Purkinje cell (primary cell): ENCODE results near the gene SLC4A1AP. TPM values are rescaled to one million over a fixed set of nuclear protein-coding genes. Genes with fewer than 3 reads are reported as not detected.

Experiments
- polyA plus RNA-seq: library from polyadenylated mRNA; unstranded; fragments of >200 nt; fragmentation: Nextera tagmentation; gene quantifications from 2 replicates; pipeline ENCODE4 v1.2.1, GENCODE V29; 2014

SLC4A1AP gene
- 41.2 and 47.0 TPM in 2 replicates for polyA plus RNA-seq

GRCh38 chr2:27663285-27664153, at the start of gene SLC4A1AP, which contains the start of gene SUPT7L:
Gene SLC4A1AP, plus strand, starts transcription at chr2:27663889. Its CDS starts 26 bp downstream, at chr2:27663915.
Gene SUPT7L, minus strand, starts transcription at chr2:27663614. Its CDS starts 1,422 bp downstream, at chr2:27662192.

GRCh38 chr2:27628767-27629709, 34.7 kb upstream of the SLC4A1AP start, which contains the start of the genes CCDC121 and GPN1:
Gene CCDC121, minus strand, starts transcription at chr2:27629012. Its CDS starts 1,213 bp downstream, at chr2:27627799.
Gene GPN1, plus strand, starts transcription at chr2:27629050. Its CDS starts 9 bp downstream, at chr2:27629059.

Other genes starting within 250 kb of the SLC4A1AP start
- gene NRBP1, start 235.3 kb upstream of the SLC4A1AP start, polyA plus RNA-seq, result 22.5 and 31.9 TPM in 2 replicates
- gene KRTCAP3, start 221.5 kb upstream of the SLC4A1AP start, polyA plus RNA-seq, result 2.8 and 12.7 TPM in 2 replicates
- gene IFT172, start 174.1 kb upstream of the SLC4A1AP start, polyA plus RNA-seq, result 22.7 and 29.2 TPM in 2 replicates
- gene FNDC4, start 168.7 kb upstream of the SLC4A1AP start, polyA plus RNA-seq, result 4.4 and 5.1 TPM in 2 replicates
- gene GCKR, start 167.1 kb upstream of the SLC4A1AP start, polyA plus RNA-seq, result not detected in 2 replicates
- 17.0 and 18.0 TPM in 2 replicates for gene ZNF512, start 80.8 kb upstream of the SLC4A1AP start, polyA plus RNA-seq
- gene CCDC121, start 34.9 kb upstream of the SLC4A1AP start, polyA plus RNA-seq, result 2.7 and 3.4 TPM in 2 replicates
- gene GPN1, start 34.8 kb upstream of the SLC4A1AP start, polyA plus RNA-seq, result 38.3 and 42.4 TPM in 2 replicates
- gene SUPT7L, start 275 bp upstream of the SLC4A1AP start, polyA plus RNA-seq, result 37.2 and 44.2 TPM in 2 replicates
- gene MRPL33, start 107.8 kb downstream of the SLC4A1AP start, polyA plus RNA-seq, result 616 and 668 TPM in 2 replicates
- 1.8 and 4.5 TPM in 2 replicates for gene RBKS, start 226.5 kb downstream of the SLC4A1AP start, polyA plus RNA-seq
- 45.5 and 72.6 TPM in 2 replicates for gene BABAM2, start 226.8 kb downstream of the SLC4A1AP start, polyA plus RNA-seq